Hepatocyte (in vitro differentiated cells): ENCODE measurements around the gene C1orf167. TPM values are rescaled to one million over a fixed set of nuclear protein-coding genes. Genes with fewer than 3 reads are reported as not detected.

Source experiments
- DNase-seq: peaks from one replicate; pipeline ENCODE4 v3.0.0-alpha.2; 2016; ENCODE audit warnings: low spot score
- H2AFZ ChIP-seq: fragments of 200-600 bp; sonication (generic); 2 replicates; pipeline ENCODE4 v1.6.0; 2016; ENCODE audit warnings: antibody characterized with exemption, mild to moderate bottlenecking
- H3K27ac ChIP-seq: fragments of 200-600 bp; sonication (generic); 2 replicates; pipeline ENCODE4 v1.5.1; 2016; ENCODE audit warnings: mild to moderate bottlenecking
- H3K27me3 ChIP-seq: fragments of 200-600 bp; sonication (generic); 2 replicates; pipeline ENCODE4 v1.6.1; 2016
- H3K36me3 ChIP-seq: fragments of 200-600 bp; sonication (generic); replicated peaks from 2 replicates; pipeline ENCODE4 v1.5.1; 2016; ENCODE audit warnings: low read depth; ENCODE audit not compliant: insufficient read depth
- H3K4me1 ChIP-seq: fragments of 200-600 bp; sonication (generic); 2 replicates; pipeline ENCODE4 v1.5.1; 2016; ENCODE audit warnings: mild to moderate bottlenecking, moderate library complexity; ENCODE audit not compliant: insufficient read depth
- H3K4me2 ChIP-seq: fragments of 200-600 bp; sonication (generic); 2 replicates; pipeline ENCODE4 v1.6.0; 2016
- H3K4me3 ChIP-seq: fragments of 200-600 bp; sonication (generic); 2 replicates; pipeline ENCODE4 v1.5.1; 2016; ENCODE audit warnings: mild to moderate bottlenecking
- H3K79me2 ChIP-seq: fragments of 200-600 bp; sonication (generic); 2 replicates; pipeline ENCODE4 v1.6.0; 2017; ENCODE audit warnings: mild to moderate bottlenecking
- H3K9me2 ChIP-seq: fragments of 200-600 bp; sonication (generic); replicated peaks from 2 replicates; pipeline ENCODE4 v1.6.0; 2017; ENCODE audit warnings: mild to moderate bottlenecking; ENCODE audit not compliant: insufficient read depth
- H3K9me3 ChIP-seq: fragments of 200-600 bp; sonication (generic); 2 replicates; pipeline ENCODE4 v1.5.1; 2016; ENCODE audit warnings: low read depth, mild to moderate bottlenecking
- H4K20me1 ChIP-seq: fragments of 200-600 bp; sonication (generic); 2 replicates; pipeline ENCODE4 v1.6.0; 2016; ENCODE audit warnings: mild to moderate bottlenecking; ENCODE audit not compliant: insufficient read depth, poor library complexity, severe bottlenecking
- CTCF ChIP-seq: fragments of 200-600 bp; sonication (generic); IDR thresholded peaks from 2 replicates; pipeline ENCODE4 v1.5.1; 2016; ENCODE audit warnings: antibody characterized with exemption, mild to moderate bottlenecking; ENCODE audit not compliant: poor library complexity
- EZH2 ChIP-seq: fragments of 200-600 bp; sonication (generic); IDR thresholded peaks from 2 replicates; pipeline ENCODE4 v1.6.1; 2016; ENCODE audit warnings: antibody characterized with exemption, mild to moderate bottlenecking, borderline replicate concordance
- EZH2phosphoT487 ChIP-seq: fragments of 200-600 bp; sonication (generic); IDR thresholded peaks from one replicate; pipeline ENCODE4 v1.6.1; 2018; ENCODE audit warnings: antibody characterized with exemption, mild to moderate bottlenecking, low read depth, moderate library complexity; ENCODE audit not compliant: unreplicated experiment, severe bottlenecking
- WGBS: methylation state at CpG from one replicate; pipeline ENCODE4 v1.1.6; 2016; ENCODE audit warnings: low lambda C conversion rate; ENCODE audit errors: missing lambda C conversion rate; 5-methylcytosine and 5-hydroxymethylcytosine counted together
- polyA plus RNA-seq: library from polyadenylated mRNA; unstranded; fragments of >200 nt; fragmentation: Nextera tagmentation; extraction: Ambion mirVana; gene quantifications from 2 replicates; pipeline ENCODE4 v1.2.1, GENCODE V29; 2016
- total RNA-seq: library from RNA; depleted of rRNA; stranded (reverse); fragments of >200 nt; gene quantifications from 2 replicates; pipeline ENCODE4 v1.2.3, GENCODE V29; 2014

The C1orf167 gene
- total and polyA plus RNA-seq, 2 experiments from 2014 or later: 0.37 TPM; not detected in 1

GRCh38 chr1:11789126-11790067 is 27.4 kb downstream of the C1orf167 start:
- Histone ChIP-seq H4K20me1 (no peaks in the 10 kb centered on the region), H3K9me3 (no peaks in the 10 kb centered on the region), H3K4me1 (peaks cover 53% of the 10 kb centered on the region), H3K27ac (peak overlapping the region; percentile 92), H3K4me3 (no peak overlapping the region), H3K4me2 (no peak overlapping the region), H3K79me2 (no peaks in the 10 kb centered on the region), H2AFZ (no peak overlapping the region), H3K27me3 (no peaks in the 10 kb centered on the region), H3K9me2 (no peaks in the 10 kb centered on the region), H3K36me3 (no peaks in the 10 kb centered on the region)
- 83% methylated on average over 13 of the region's 13 CpGs for WGBS
- no peak for DNase-seq
- TF ChIP-seq EZH2phosphoT487: no peak
- no peak for TF ChIP-seq CTCF
- no peak for TF ChIP-seq EZH2

GRCh38 chr1:11790101-11790879 is 28.3 kb downstream of the C1orf167 start:
- Histone ChIP-seq H3K27ac (peak overlapping the region; percentile 92), H3K79me2 (no peaks in the 10 kb centered on the region), H3K27me3 (no peaks in the 10 kb centered on the region), H3K9me3 (no peaks in the 10 kb centered on the region), H2AFZ (no peak overlapping the region), H4K20me1 (no peaks in the 10 kb centered on the region), H3K4me2 (no peak overlapping the region), H3K36me3 (no peaks in the 10 kb centered on the region), H3K4me1 (peaks cover 45% of the 10 kb centered on the region), H3K9me2 (no peaks in the 10 kb centered on the region), H3K4me3 (no peak overlapping the region)
- 92% methylated on average over 20 of the region's 20 CpGs for WGBS
- no peak for DNase-seq
- TF ChIP-seq CTCF (no peak), EZH2phosphoT487 (no peak)

GRCh38 chr1:11790880-11791715 is 29.1 kb downstream of the C1orf167 start:
- no peaks in the 10 kb centered on the region for H3K27me3 ChIP-seq
- no peaks in the 10 kb centered on the region for H3K9me3 ChIP-seq
- H3K79me2 ChIP-seq: no peaks in the 10 kb centered on the region
- H4K20me1 ChIP-seq: no peaks in the 10 kb centered on the region
- H3K9me2 ChIP-seq: no peaks in the 10 kb centered on the region
- TF ChIP-seq EZH2phosphoT487 (no peak), EZH2 (no peak), CTCF (no peak)
- DNase-seq: peak; percentile 86
- peak overlapping the region; percentile 25 for H3K4me2 ChIP-seq
- WGBS: 81% methylated on average over 19 of the region's 19 CpGs
- no peak overlapping the region for H3K4me3 ChIP-seq
- no peak overlapping the region for H2AFZ ChIP-seq
- H3K4me1 ChIP-seq: peaks cover 43% of the 10 kb centered on the region
- peak overlapping the region; percentile 92 for H3K27ac ChIP-seq
- no peaks in the 10 kb centered on the region for H3K36me3 ChIP-seq
